IMR-90 (cell line): ENCODE measurements around the gene PAPPA. TPM values are rescaled to one million over a fixed set of nuclear protein-coding genes. Genes with fewer than 3 reads are reported as not detected.
A peak's percentile ranks its signal among the peaks of the same experiment; 100 is the strongest.

ENCODE experiments used
- ATAC-seq: fragments of 200-7000 bp; cut with Tn5 transposase; 2 replicates; pipeline ENCODE4 v1.9.1; 2020; ENCODE audit warnings: low read depth, mild to moderate bottlenecking, moderate library complexity
- BruUV-seq: library from RNA; stranded (reverse); fragments of 400-500 nt; replicated peaks from 2 replicates; lab custom pipeline; 2021; lab: Mats Ljungman, UMichigan
- CTCF ChIA-PET: fragments of 300-600 bp; formaldehyde crosslinking; extraction: SDS; loops from one replicate; lab custom pipeline; 2021; ENCODE audit warnings: antibody characterized with exemption; lab: Yijun Ruan, JAX
- POLR2A ChIA-PET: fragments of 300-600 bp; sonication (Branson Sonifier 250); formaldehyde crosslinking; loops from one replicate; lab custom pipeline; 2022; ENCODE audit warnings: antibody characterized with exemption; ENCODE audit not compliant: unreplicated experiment; lab: Charles Lee
- DNase-seq: peaks from one replicate; pipeline ENCODE4 v3.0.0; 2013
- H2AFZ ChIP-seq: replicated peaks from 2 replicates; pipeline ENCODE3; 2013; ENCODE audit warnings: low read length, mild to moderate bottlenecking; ENCODE audit not compliant: poor library complexity
- H2AK5ac ChIP-seq: 2 replicates; pipeline ENCODE4 v1.6.1; 2013; ENCODE audit warnings: low read depth, low read length, inconsistent platforms
- H2AK9ac ChIP-seq: replicated peaks from 2 replicates; pipeline ENCODE3; 2013; ENCODE audit warnings: mild to moderate bottlenecking, low read depth, low read length, moderate library complexity; ENCODE audit not compliant: poor library complexity
- H2BK120ac ChIP-seq: 2 replicates; pipeline ENCODE4 v1.6.1; 2013; ENCODE audit warnings: low read depth, low read length, inconsistent platforms
- H2BK15ac ChIP-seq: 3 replicates; pipeline ENCODE4 v1.6.1; 2013; ENCODE audit warnings: low read depth, low read length, inconsistent platforms
- H2BK20ac ChIP-seq: 2 replicates; pipeline ENCODE4 v1.6.1; 2013; ENCODE audit warnings: low read depth, mild to moderate bottlenecking, inconsistent platforms, low read length, moderate library complexity
- H2BK5ac ChIP-seq: 2 replicates; pipeline ENCODE4 v1.6.1; 2013; ENCODE audit warnings: mild to moderate bottlenecking, low read depth, low read length, inconsistent platforms; ENCODE audit not compliant: poor library complexity, severe bottlenecking
- H3K14ac ChIP-seq: replicated peaks from 2 replicates; pipeline ENCODE4 v1.6.1; 2013; ENCODE audit warnings: low read depth, low read length, inconsistent platforms
- H3K18ac ChIP-seq: 2 replicates; pipeline ENCODE4 v1.6.1; 2013; ENCODE audit warnings: low read depth, low read length, control low read depth
- H3K23ac ChIP-seq: 2 replicates; pipeline ENCODE4 v1.6.1; 2013; ENCODE audit warnings: low read depth, low read length, inconsistent platforms
- H3K27ac ChIP-seq: 2 replicates; pipeline ENCODE4 v1.5.1; 2013; ENCODE audit warnings: mild to moderate bottlenecking, control low read depth, low read length; ENCODE audit not compliant: insufficient read depth
- H3K27me3 ChIP-seq: 2 replicates; pipeline ENCODE4 v1.6.1; 2013; ENCODE audit warnings: low read length; ENCODE audit not compliant: control insufficient read depth, insufficient read depth
- H3K36me3 ChIP-seq: 2 replicates; pipeline ENCODE4 v1.6.1; 2013; ENCODE audit warnings: low read length, mixed read lengths; ENCODE audit not compliant: control insufficient read depth, insufficient read depth
- H3K4ac ChIP-seq: 2 replicates; pipeline ENCODE4 v1.6.1; 2013; ENCODE audit warnings: low read depth, low read length, inconsistent platforms
- H3K4me1 ChIP-seq: 2 replicates; pipeline ENCODE4 v1.6.1; 2013; ENCODE audit warnings: low read length, mixed read lengths; ENCODE audit not compliant: control insufficient read depth, insufficient read depth
- H3K4me2 ChIP-seq: 2 replicates; pipeline ENCODE4 v1.6.1; 2013; ENCODE audit warnings: low read depth, mild to moderate bottlenecking, control low read depth, low read length, moderate library complexity
- H3K4me3 ChIP-seq: 2 replicates; pipeline ENCODE4 v1.5.1; 2013; ENCODE audit warnings: low read depth, mild to moderate bottlenecking, control low read depth, low read length, moderate library complexity; ENCODE audit not compliant: insufficient read depth
- H3K56ac ChIP-seq: 2 replicates; pipeline ENCODE4 v1.6.1; 2013; ENCODE audit warnings: low read length, inconsistent platforms; ENCODE audit not compliant: insufficient read depth; ENCODE audit errors: extremely low read depth
- H3K79me1 ChIP-seq, 2 experiments: 2 replicates each; pipeline ENCODE4 v1.6.1; 2013; ENCODE audit warnings: low read length in 2 of 2, inconsistent platforms in 1 of 2, low read depth in 1 of 2
- H3K9ac ChIP-seq: 2 replicates; pipeline ENCODE4 v1.6.1; 2013; ENCODE audit warnings: low read depth, low read length, control low read depth
- H3K9me1 ChIP-seq: 2 replicates; pipeline ENCODE4 v1.6.1; 2013; ENCODE audit warnings: low read length, inconsistent platforms; ENCODE audit not compliant: insufficient read depth
- H3K9me3 ChIP-seq: 2 replicates; pipeline ENCODE4 v1.6.1; 2013; ENCODE audit warnings: low read length; ENCODE audit not compliant: control insufficient read depth, insufficient read depth
- H4K20me1 ChIP-seq: 2 replicates; pipeline ENCODE4 v1.6.1; 2013; ENCODE audit warnings: low read length, inconsistent platforms; ENCODE audit not compliant: insufficient read depth
- H4K5ac ChIP-seq: 2 replicates; pipeline ENCODE4 v1.6.1; 2013; ENCODE audit warnings: mild to moderate bottlenecking, low read depth, low read length, control low read depth
- H4K8ac ChIP-seq, 2 experiments: 2 replicates each; pipeline ENCODE4 v1.6.1; 2013; ENCODE audit warnings: low read depth in 2 of 2, low read length in 2 of 2, control low read depth in 1 of 2, inconsistent platforms in 1 of 2
- H4K91ac ChIP-seq: 2 replicates; pipeline ENCODE4 v1.6.1; 2013; ENCODE audit warnings: low read depth, low read length, inconsistent platforms; ENCODE audit not compliant: insufficient read depth
- BHLHE40 ChIP-seq: fragments of 150-350 bp; IDR thresholded peaks from 2 replicates; pipeline ENCODE4 v1.6.1; 2016; ENCODE audit warnings: mild to moderate bottlenecking, low read depth, low read length
- CEBPB ChIP-seq: IDR thresholded peaks from 2 replicates; pipeline ENCODE4 v1.6.1; 2012; ENCODE audit warnings: low read depth, low read length, improper control_type of control experiment
- CHD1 ChIP-seq: IDR thresholded peaks from 2 replicates; pipeline ENCODE4 v1.6.1; 2012; ENCODE audit warnings: low read depth, low read length, improper control_type of control experiment
- CTCF ChIP-seq: conservative IDR thresholded peaks from 2 replicates; pipeline ENCODE4 v1.5.1; 2012; ENCODE audit warnings: mild to moderate bottlenecking, low read depth, low read length, improper control_type of control experiment
- ELK1 ChIP-seq: fragments of 150-350 bp; IDR thresholded peaks from 2 replicates; pipeline ENCODE4 v1.6.1; 2016; ENCODE audit warnings: low read depth, mild to moderate bottlenecking, low read length, moderate library complexity, borderline replicate concordance
- FOS ChIP-seq: fragments of 150-350 bp; IDR thresholded peaks from 2 replicates; pipeline ENCODE4 v1.6.1; 2016; ENCODE audit warnings: low read depth, low read length
- MAFK ChIP-seq: IDR thresholded peaks from 2 replicates; pipeline ENCODE4 v1.6.1; 2012; ENCODE audit warnings: low read depth, low read length, improper control_type of control experiment
- MAZ ChIP-seq: IDR thresholded peaks from 2 replicates; pipeline ENCODE4 v1.6.1; 2012; ENCODE audit warnings: low read depth, mild to moderate bottlenecking, low read length, improper control_type of control experiment, moderate library complexity, borderline replicate concordance
- MXI1 ChIP-seq: IDR thresholded peaks from 2 replicates; pipeline ENCODE4 v1.6.1; 2012; ENCODE audit warnings: low read depth, mild to moderate bottlenecking, low read length, moderate library complexity, borderline replicate concordance
- NFE2L2 ChIP-seq: fragments of 150-350 bp; IDR thresholded peaks from 2 replicates; pipeline ENCODE4 v1.6.1; 2016; ENCODE audit warnings: low read depth, mild to moderate bottlenecking, low read length
- POLR2A ChIP-seq: IDR thresholded peaks from 2 replicates; pipeline ENCODE4 v1.6.1; 2012; ENCODE audit warnings: mild to moderate bottlenecking, low read depth, low read length
- RAD21 ChIP-seq: IDR thresholded peaks from 2 replicates; pipeline ENCODE4 v1.6.1; 2012; ENCODE audit warnings: low read length, improper control_type of control experiment
- RCOR1 ChIP-seq: IDR thresholded peaks from 2 replicates; pipeline ENCODE4 v1.6.1; 2012; ENCODE audit warnings: mild to moderate bottlenecking, low read length, improper control_type of control experiment; ENCODE audit not compliant: insufficient replicate concordance
- RFX5 ChIP-seq: IDR thresholded peaks from 2 replicates; pipeline ENCODE4 v1.8.0; 2012; ENCODE audit warnings: low read depth, mild to moderate bottlenecking, low read length, moderate library complexity
- SMC3 ChIP-seq: fragments of 150-350 bp; IDR thresholded peaks from 2 replicates; pipeline ENCODE4 v1.6.1; 2016; ENCODE audit warnings: low read depth, mild to moderate bottlenecking, antibody characterized with exemption, low read length, moderate library complexity
- WGBS, 2 experiments: methylation state at CpG; one replicate each; pipeline versions ENCODE4 v1.1.5 to v1.1.7; 2013; ENCODE audit warnings: missing lambda C conversion rate in 2 of 2; ENCODE audit not compliant: insufficient read length in 1 of 2; ENCODE audit errors: extremely low coverage in 2 of 2; 5-methylcytosine and 5-hydroxymethylcytosine counted together
- dilution Hi-C: fragments of 300-500 bp; cut with HindIII; formaldehyde crosslinking; loops from one replicate; pipeline ENCODE4 v1.14.3; 2018; ENCODE audit warnings: low sequenced_read_pairs; ENCODE audit not compliant: unreplicated experiment
- in situ Hi-C: fragments of 300-500 bp; cut with MboI; formaldehyde crosslinking; loops from 3 replicates; pipeline ENCODE4 v1.14.3; 2019; ENCODE audit warnings: low sequenced_read_pairs, inconsistent platforms, mixed read lengths
- intact Hi-C: fragments of 100-400 bp; cut with micrococcal nuclease; formaldehyde crosslinking; loops from 2 replicates; pipeline ENCODE4 v1.10.0; 2022
- polyA plus RNA-seq, 3 experiments: library from polyadenylated mRNA; depleted of rRNA; stranded (reverse); fragments of >200 nt; gene quantifications; 2 replicates each; pipeline ENCODE4 v1.2.3, GENCODE V29; 2012; ENCODE audit warnings: low replicate concordance in 1 of 3
- total RNA-seq: library from RNA; depleted of rRNA; stranded (reverse); fragments of >200 nt; gene quantifications from 2 replicates; pipeline ENCODE4 v1.2.3, GENCODE V29; 2012

The PAPPA gene
- total and polyA plus RNA-seq, 2 of the 4 experiments (the other 2 are of a cell fraction), result 8.3 to 12.4 TPM

GRCh38 chr9:116154334-116154975 lies 864 bp downstream of the PAPPA start:
- peak overlapping the region; percentile 99 for H3K14ac ChIP-seq
- dilution Hi-C loops (no loop called here), in situ Hi-C loops (loop anchor here (10.0 kb wide), 3 partner anchors 420 to 560 kb away; no protein-coding TSS in a partner anchor), intact Hi-C loops (loop anchor here (5.0 to 10.0 kb wide), 6 partner anchors 52 to 490 kb away; no protein-coding TSS in a partner anchor)
- no peaks in the 10 kb centered on the region for H3K9me1 ChIP-seq
- 0% methylated on average over 16 of the region's 74 CpGs; no CpG with 5 or more reads in 1 of the 2 experiments for WGBS, 2 experiments
- H4K5ac ChIP-seq, result peak overlapping the region; percentile 98
- peak overlapping the region; percentile 93 for H2BK120ac ChIP-seq
- H3K4me3 ChIP-seq, result peak overlapping the region; percentile 95
- peak overlapping the region; percentile 89 for H2BK20ac ChIP-seq
- H2AK5ac ChIP-seq, result peak overlapping the region; percentile 84; the same call in 1 of the 2 replicates
- peak overlapping the region; percentile 96 for H3K4ac ChIP-seq
- H3K9ac ChIP-seq, result peak overlapping the region; percentile 96
- CTCF ChIA-PET, result no interaction called here
- H2AFZ ChIP-seq, result peak overlapping the region; percentile 83
- peak overlapping the region; percentile 88 for H2AK9ac ChIP-seq
- POLR2A ChIA-PET, result interaction anchor here (0.9 to 2.9 kb wide), 5 partner anchors 156 to 213 kb away, joined by 3 to 22 read pairs (median 4); no protein-coding TSS in a partner anchor
- peak overlapping the region; percentile 70 to 95 for H4K8ac ChIP-seq
- peak overlapping the region; percentile 88 for H3K56ac ChIP-seq
- H3K18ac ChIP-seq, result peak overlapping the region; percentile 98
- ATAC-seq (peak; percentile 1; the same call in 1 of the 2 replicates), DNase-seq (no peak)
- no peaks in the 10 kb centered on the region for H3K27me3 ChIP-seq
- H3K23ac ChIP-seq, result peak overlapping the region; percentile 98
- peaks cover 19 to 48% of the 10 kb centered on the region in 2 experiments for H3K79me1 ChIP-seq
- peak overlapping the region; percentile 93 for H3K27ac ChIP-seq
- no peaks in the 10 kb centered on the region for H3K9me3 ChIP-seq
- peaks cover 11% of the 10 kb centered on the region for H3K36me3 ChIP-seq
- peaks cover 12% of the 10 kb centered on the region for H4K20me1 ChIP-seq
- H4K91ac ChIP-seq, result peak overlapping the region; percentile 95
- no TSS peak for BruUV-seq
- peak overlapping the region; percentile 64 for H2BK5ac ChIP-seq
- H2BK15ac ChIP-seq, result peak overlapping the region; percentile 77; the same call in 2 of the 3 replicates
- peaks cover 9% of the 10 kb centered on the region for H3K4me1 ChIP-seq
- H3K4me2 ChIP-seq, result peak overlapping the region; percentile 93
- TF ChIP-seq NFE2L2 (no peak), CEBPB (no peak), CTCF (no peak), SMC3 (no peak), MXI1 (no peak), POLR2A (no peak), MAFK (no peak), MAZ (no peak), CHD1 (no peak), BHLHE40 (no peak), FOS (no peak), ELK1 (no peak), RAD21 (no peak), RCOR1 (no peak), RFX5 (no peak)
